H1 (cell line): ENCODE data around the gene AOAH. TPM values are rescaled to one million over a fixed set of nuclear protein-coding genes. Genes with fewer than 3 reads are reported as not detected.

Experiments used
- CTCF ChIA-PET: fragments of 300-600 bp; sonication (Branson Sonifier 250); formaldehyde crosslinking; loops from one replicate; lab custom pipeline; 2021; ENCODE audit not compliant: partially characterized antibody; lab: Charles Lee
- POLR2A ChIA-PET: fragments of 300-600 bp; sonication (Branson Sonifier 250); formaldehyde crosslinking; loops from one replicate; lab custom pipeline; 2021; ENCODE audit warnings: inconsistent platforms; ENCODE audit not compliant: partially characterized antibody; lab: Charles Lee
- DNase-seq, 2 experiments: peaks; one replicate each; pipeline versions ENCODE4 v3.0.0 to v3.0.0-alpha.2; 2010 to 2022; ENCODE audit warnings: low spot score in 2 of 2, low read depth in 1 of 2, mixed read lengths in 1 of 2
- FAIRE-seq: peaks from 2 replicates; lab custom pipeline; 2011; peaks lifted over from hg19 to GRCh38; lab: Jason Lieb, UNC
- H2AFZ ChIP-seq: 2 replicates; pipeline ENCODE4 v1.8.1; 2012; ENCODE audit warnings: low read length, inconsistent platforms
- H2AK5ac ChIP-seq: 2 replicates; pipeline ENCODE4 v1.6.1; 2013; ENCODE audit warnings: low read depth, low read length
- H2BK120ac ChIP-seq: replicated peaks from 2 replicates; pipeline ENCODE3; 2013; ENCODE audit warnings: low read depth, low read length, inconsistent platforms
- H2BK12ac ChIP-seq: 2 replicates; pipeline ENCODE4 v1.6.1; 2013; ENCODE audit warnings: low read depth, low read length
- H2BK15ac ChIP-seq: 2 replicates; pipeline ENCODE4 v1.6.1; 2013; ENCODE audit warnings: low read length
- H2BK20ac ChIP-seq: 2 replicates; pipeline ENCODE4 v1.6.1; 2013; ENCODE audit warnings: low read length
- H2BK5ac ChIP-seq: 2 replicates; pipeline ENCODE4 v1.6.1; 2013; ENCODE audit warnings: low read depth, low read length
- H3K14ac ChIP-seq: 2 replicates; pipeline ENCODE4 v1.6.1; 2013; ENCODE audit warnings: inconsistent platforms; ENCODE audit not compliant: insufficient read length
- H3K18ac ChIP-seq: 2 replicates; pipeline ENCODE4 v1.6.1; 2013; ENCODE audit warnings: low read length; ENCODE audit errors: extremely low read depth
- H3K23ac ChIP-seq: 2 replicates; pipeline ENCODE4 v1.6.1; 2013; ENCODE audit warnings: inconsistent platforms; ENCODE audit not compliant: insufficient read length
- H3K23me2 ChIP-seq: 2 replicates; pipeline ENCODE4 v1.6.1; 2013; ENCODE audit warnings: low read depth, low read length
- H3K27ac ChIP-seq: 2 replicates; pipeline ENCODE4 v1.6.1; 2011; ENCODE audit warnings: low read depth, low read length, inconsistent platforms
- H3K27me3 ChIP-seq, 4 experiments: replicated peaks in 1 of 4; 1 replicate in 1 of 4; 2 replicates in 3 of 4; pipeline versions ENCODE4 v1.6.1 to v1.8.1; 2011 to 2013; ENCODE audit warnings: low read length in 3 of 4, mild to moderate bottlenecking in 3 of 4, inconsistent platforms in 2 of 4, mixed read lengths in 2 of 4, moderate library complexity in 1 of 4; ENCODE audit not compliant: control insufficient read depth in 3 of 4, insufficient read depth in 3 of 4; ENCODE audit errors: extremely low read depth in 1 of 4
- H3K36me3 ChIP-seq, 4 experiments: 2 replicates each; pipeline versions ENCODE4 v1.6.1 to v1.8.1; 2011 to 2013; ENCODE audit warnings: mild to moderate bottlenecking in 4 of 4, low read length in 3 of 4, moderate library complexity in 2 of 4, control low read depth in 1 of 4, inconsistent platforms in 1 of 4; ENCODE audit not compliant: insufficient read depth in 4 of 4, control insufficient read depth in 2 of 4
- H3K4ac ChIP-seq: replicated peaks from 2 replicates; pipeline ENCODE3; 2013; ENCODE audit warnings: low read length, low read depth, mixed read lengths, inconsistent platforms; ENCODE audit not compliant: insufficient read length
- H3K4me1 ChIP-seq, 4 experiments: replicated peaks in 1 of 4; 1 replicate in 1 of 4; 2 replicates in 3 of 4; pipeline versions ENCODE4 v1.6.1 to v1.8.1; 2011 to 2013; ENCODE audit warnings: low read length in 3 of 4, inconsistent platforms in 2 of 4, mixed read lengths in 1 of 4; ENCODE audit not compliant: insufficient read depth in 4 of 4, control insufficient read depth in 3 of 4
- H3K4me2 ChIP-seq, 2 experiments: 2 replicates each; pipeline versions ENCODE4 v1.6.1 to v1.8.1; 2011 to 2013; ENCODE audit warnings: low read depth in 2 of 2, low read length in 2 of 2, control low read depth in 1 of 2, inconsistent platforms in 1 of 2, mild to moderate bottlenecking in 1 of 2; ENCODE audit not compliant: insufficient read depth in 1 of 2
- H3K4me3 ChIP-seq, 4 experiments: fragments of 200-600, 300-600 bp in 1 of 4; sonication (generic), shearing (Covaris generic), sonication (Bioruptor Twin) in 1 of 4; 2 replicates each; pipeline versions ENCODE4 v1.5.1 to v1.8.1; 2011 to 2016; ENCODE audit warnings: low read length in 4 of 4, low read depth in 3 of 4, control low read depth in 2 of 4, inconsistent platforms in 2 of 4, mild to moderate bottlenecking in 2 of 4, mixed read lengths in 1 of 4, moderate library complexity in 1 of 4; ENCODE audit not compliant: insufficient read depth in 2 of 4; ENCODE audit errors: extremely low read depth in 1 of 4
- H3K56ac ChIP-seq: replicated peaks from 2 replicates; pipeline ENCODE3; 2013; ENCODE audit warnings: low read depth, mild to moderate bottlenecking, mixed read lengths, low read length, inconsistent platforms; ENCODE audit not compliant: insufficient read length
- H3K79me1 ChIP-seq: 2 replicates; pipeline ENCODE4 v1.6.1; 2013; ENCODE audit warnings: low read depth, low read length, control low read depth
- H3K79me2 ChIP-seq, 2 experiments: 2 replicates each; pipeline versions ENCODE4 v1.6.1 to v1.8.1; 2012 to 2013; ENCODE audit warnings: low read length in 2 of 2, mild to moderate bottlenecking in 2 of 2, inconsistent platforms in 1 of 2; ENCODE audit not compliant: insufficient read depth in 2 of 2, control insufficient read depth in 1 of 2
- H3K9ac ChIP-seq, 4 experiments: replicated peaks in 1 of 4; 1 replicate in 1 of 4; 2 replicates in 3 of 4; pipeline versions ENCODE4 v1.6.1 to v1.8.1; 2011 to 2013; ENCODE audit warnings: low read depth in 3 of 4, low read length in 3 of 4, control low read depth in 2 of 4, mild to moderate bottlenecking in 2 of 4, moderate library complexity in 2 of 4, inconsistent platforms in 1 of 4; ENCODE audit errors: extremely low read depth in 1 of 4
- H3K9me3 ChIP-seq, 2 experiments: 2 replicates each; pipeline versions ENCODE4 v1.6.1 to v1.8.1; 2012 to 2013; ENCODE audit warnings: mild to moderate bottlenecking in 2 of 2, moderate library complexity in 2 of 2, control low read depth in 1 of 2, inconsistent platforms in 1 of 2, low read depth in 1 of 2, low read length in 1 of 2, mixed read lengths in 1 of 2; ENCODE audit not compliant: insufficient read depth in 2 of 2
- H4K20me1 ChIP-seq, 2 experiments: replicated peaks in 1 of 2; 2 replicates each; pipeline versions ENCODE3 to v1.8.1; 2011 to 2013; ENCODE audit warnings: inconsistent platforms in 2 of 2, low read length in 2 of 2, mild to moderate bottlenecking in 1 of 2; ENCODE audit not compliant: insufficient read depth in 2 of 2, control insufficient read depth in 1 of 2
- H4K5ac ChIP-seq: 2 replicates; pipeline ENCODE4 v1.6.1; 2013; ENCODE audit warnings: low read length, low read depth, mixed read lengths, inconsistent platforms; ENCODE audit not compliant: insufficient read length
- H4K8ac ChIP-seq: 2 replicates; pipeline ENCODE4 v1.8.0; 2013; ENCODE audit warnings: mild to moderate bottlenecking, moderate library complexity, low read length, inconsistent platforms; ENCODE audit not compliant: insufficient read depth; ENCODE audit errors: extremely low read depth
- H4K91ac ChIP-seq: replicated peaks from 2 replicates; pipeline ENCODE3; 2013; ENCODE audit warnings: low read length, mixed read lengths, inconsistent platforms; ENCODE audit not compliant: insufficient read length
- BACH1 ChIP-seq: IDR thresholded peaks from 2 replicates; pipeline ENCODE4 v1.6.1; 2012; ENCODE audit warnings: low read length, improper control_type of control experiment
- CTCF ChIP-seq, 3 experiments: IDR thresholded peaks; 1 replicate in 2 of 3; 2 replicates in 1 of 3; pipeline versions ENCODE4 v1.5.1 to v1.6.1; 2011; ENCODE audit warnings: low read length in 3 of 3, mild to moderate bottlenecking in 3 of 3, inconsistent platforms in 2 of 3, low read depth in 1 of 3, moderate library complexity in 1 of 3; ENCODE audit not compliant: insufficient read depth in 1 of 3; ENCODE audit errors: control extremely low read depth in 1 of 3
- WGBS, 2 experiments: shearing (Covaris generic) in 1 of 2; methylation state at CpG; one replicate each; pipeline versions ENCODE4 v1.1.6 to v1.1.7; 2013 to 2015; ENCODE audit warnings: low lambda C conversion rate in 2 of 2, mixed read lengths in 2 of 2, inconsistent platforms in 1 of 2, low coverage in 1 of 2, missing lambda C conversion rate in 1 of 2; ENCODE audit not compliant: insufficient replicate concordance in 2 of 2, insufficient coverage in 1 of 2, insufficient read length in 1 of 2; ENCODE audit errors: extremely low coverage in 1 of 2, missing lambda C conversion rate in 1 of 2; 5-methylcytosine and 5-hydroxymethylcytosine counted together
- polyA plus RNA-seq, 7 experiments: library from polyadenylated mRNA; depleted of rRNA in 3 of 7; stranded (reverse) in 5 of 7; unstranded in 2 of 7; fragments of >200 nt in 5 of 7; fragments of 200-250 nt in 2 of 7; gene quantifications; 1 replicate in 5 of 7; 2 replicates in 1 of 7; 4 replicates in 1 of 7; pipeline versions ENCODE4 v1.2.1 to v1.2.3, GENCODE V29; 2011 to 2013; ENCODE audit warnings: missing spikeins in 2 of 7, mixed read lengths in 2 of 7
- total RNA-seq: library from RNA; stranded (reverse); fragmentation: NEBNext Ultra II Directional; extraction: Animal tissue kit (Norgen Biotek cat#: 25700); gene quantifications from 2 replicates; pipeline ENCODE4 v1.2.1, GENCODE V29; 2021

Gene AOAH
- total and polyA plus RNA-seq, 2 of the 8 experiments (the other 6 are each of a cell fraction or from before 2014, with no cell fraction given), result 0.08 TPM; not detected in 1

DNA sequence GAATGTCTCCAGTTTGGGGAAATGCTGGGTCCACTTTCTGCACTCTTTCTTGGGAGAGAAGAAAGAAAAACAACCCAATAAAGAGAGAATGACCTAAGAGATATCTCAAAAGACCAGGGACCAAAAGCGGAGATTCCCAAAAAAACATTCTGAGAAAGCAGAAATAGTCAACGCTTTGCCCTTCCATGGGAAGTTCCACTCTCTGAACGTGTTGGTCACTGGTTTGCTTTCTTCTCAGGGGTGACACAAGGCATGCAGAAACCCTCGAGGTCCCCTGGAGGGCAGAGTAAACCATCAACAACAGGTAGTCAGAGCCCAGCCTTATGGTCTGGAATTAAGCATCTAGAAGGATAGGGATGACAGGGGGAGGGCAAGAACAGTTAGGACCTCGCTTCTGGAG, 26.2 kb upstream of the AOAH start:
- no peak overlapping the region for H3K4me3 ChIP-seq
- no peak overlapping the region for H4K5ac ChIP-seq
- no peaks in the 10 kb centered on the region for H3K36me3 ChIP-seq
- H3K4me2 ChIP-seq, result no peak overlapping the region
- H3K18ac ChIP-seq, result no peak overlapping the region
- POLR2A ChIA-PET, result no interaction called here
- H2BK20ac ChIP-seq, result no peak overlapping the region
- H2BK120ac ChIP-seq, result no peak overlapping the region
- H4K8ac ChIP-seq, result no peak overlapping the region
- no peaks in the 10 kb centered on the region for H3K4me1 ChIP-seq
- no peak overlapping the region for H4K91ac ChIP-seq
- H2AFZ ChIP-seq, result no peak overlapping the region
- no peak overlapping the region for H3K27ac ChIP-seq
- no peak for FAIRE-seq
- no peak overlapping the region for H3K14ac ChIP-seq
- H3K56ac ChIP-seq, result no peak overlapping the region
- H3K23ac ChIP-seq, result no peak overlapping the region
- no peaks in the 10 kb centered on the region for H3K23me2 ChIP-seq
- H2BK5ac ChIP-seq, result no peak overlapping the region
- no peak overlapping the region for H2BK12ac ChIP-seq
- no peak overlapping the region for H3K9ac ChIP-seq
- no peaks in the 10 kb centered on the region; a peak in 1 of 7 replicates for H3K27me3 ChIP-seq
- no peaks in the 10 kb centered on the region for H3K79me1 ChIP-seq
- H3K9me3 ChIP-seq, result no peaks in the 10 kb centered on the region
- no peak overlapping the region for H2AK5ac ChIP-seq
- WGBS, 2 experiments, result 83% methylated on average over 5 of the region's 5 CpGs; no CpG with 5 or more reads in 1 of the 2 experiments
- CTCF ChIA-PET, result interaction anchor here (1.2 to 1.4 kb wide), 2 partner anchors 36 to 263 kb away, joined by 3 to 4 read pairs; no protein-coding TSS in a partner anchor
- DNase-seq, result no peak
- H2BK15ac ChIP-seq, result no peak overlapping the region
- H3K4ac ChIP-seq, result no peak overlapping the region
- no peaks in the 10 kb centered on the region for H4K20me1 ChIP-seq
- H3K79me2 ChIP-seq, result no peaks in the 10 kb centered on the region
- TF ChIP-seq CTCF (IDR thresholded peaks at IDR 0.05; ENCODE audit: control extremely low read depth in 1 of 3, insufficient read depth in 1 of 3, low read depth in 1 of 3, low read length in 3 of 3) (no peak), BACH1 (no peak)
